OCI-LY7 (cell line): ENCODE results near the gene CASKIN1. TPM values are rescaled to one million over a fixed set of nuclear protein-coding genes. Genes with fewer than 3 reads are reported as not detected.

Experiments used
- BruUV-seq: library from RNA; stranded (reverse); fragments of 400-500 nt; replicated peaks from 2 replicates; lab custom pipeline; 2021; lab: Mats Ljungman, UMichigan
- CTCF ChIA-PET: fragments of 300-600 bp; sonication (Branson Sonifier 250); formaldehyde crosslinking; loops from one replicate; lab custom pipeline; 2022; ENCODE audit warnings: antibody characterized with exemption; ENCODE audit not compliant: unreplicated experiment; lab: Charles Lee
- POLR2A ChIA-PET: fragments of 300-600 bp; sonication (Branson Sonifier 250); formaldehyde crosslinking; loops from one replicate; lab custom pipeline; 2022; ENCODE audit warnings: antibody characterized with exemption; lab: Charles Lee
- DNase-seq: peaks from one replicate; pipeline ENCODE4 v3.0.0-alpha.2; 2015; ENCODE audit warnings: low spot score
- H2AFZ ChIP-seq: fragments of 200-600 bp; sonication (generic), shearing (Covaris generic); 2 replicates; pipeline ENCODE4 v1.6.1; 2014; ENCODE audit warnings: mild to moderate bottlenecking, antibody characterized with exemption, low read length, moderate library complexity
- H3K27ac ChIP-seq: fragments of 200-600 bp; sonication (generic); 2 replicates; pipeline ENCODE4 v1.5.1; 2014; ENCODE audit warnings: mixed run types, low read depth, mild to moderate bottlenecking, moderate library complexity, low read length, inconsistent platforms; ENCODE audit not compliant: poor library complexity, severe bottlenecking
- H3K36me3 ChIP-seq: fragments of 200-600 bp; sonication (generic); 2 replicates; pipeline ENCODE4 v1.6.1; 2014; ENCODE audit warnings: mild to moderate bottlenecking, antibody characterized with exemption, low read length, moderate library complexity, mixed read lengths; ENCODE audit not compliant: insufficient read depth
- H3K4me1 ChIP-seq: fragments of 200-600 bp; sonication (generic); 2 replicates; pipeline ENCODE4 v1.5.1; 2014; ENCODE audit warnings: mild to moderate bottlenecking, low read length; ENCODE audit not compliant: insufficient read depth, poor library complexity, severe bottlenecking
- H3K4me2 ChIP-seq: fragments of 200-600 bp; sonication (generic); 2 replicates; pipeline ENCODE4 v1.6.1; 2014; ENCODE audit warnings: mild to moderate bottlenecking, low read length
- H3K4me3 ChIP-seq: fragments of 200-600 bp; sonication (generic); 2 replicates; pipeline ENCODE4 v1.5.1; 2014; ENCODE audit warnings: mild to moderate bottlenecking, low read depth, low read length; ENCODE audit not compliant: poor library complexity, severe bottlenecking
- H3K79me2 ChIP-seq: fragments of 200-600 bp; sonication (generic); 2 replicates; pipeline ENCODE4 v1.6.1; 2016; ENCODE audit warnings: low read depth, mild to moderate bottlenecking, low read length, moderate library complexity, mixed read lengths; ENCODE audit not compliant: insufficient read depth
- H3K9me2 ChIP-seq: fragments of 200-600 bp; sonication (generic); 2 replicates; pipeline ENCODE4 v1.6.1; 2016; ENCODE audit warnings: mild to moderate bottlenecking, low read length, mixed read lengths; ENCODE audit not compliant: insufficient read depth
- H3K9me3 ChIP-seq: fragments of 200-600 bp; sonication (generic); 2 replicates; pipeline ENCODE4 v1.6.1; 2014; ENCODE audit warnings: mild to moderate bottlenecking, mixed run types, low read length, mixed read lengths
- H4K20me1 ChIP-seq: fragments of 200-600 bp; sonication (generic); 2 replicates; pipeline ENCODE4 v1.6.1; 2014; ENCODE audit warnings: mild to moderate bottlenecking, antibody characterized with exemption, low read length, moderate library complexity, mixed read lengths; ENCODE audit not compliant: insufficient read depth
- EZH2phosphoT487 ChIP-seq: fragments of 200-600 bp; sonication (generic); IDR thresholded peaks from 2 replicates; pipeline ENCODE4 v1.6.1; 2018; ENCODE audit warnings: low read depth, borderline replicate concordance, mild to moderate bottlenecking, mixed run types, antibody characterized with exemption, low read length, moderate library complexity, mixed read lengths
- intact Hi-C: fragments of 100-400 bp; cut with micrococcal nuclease; formaldehyde crosslinking; loops from one replicate; pipeline ENCODE4 v1.10.0; 2022; ENCODE audit not compliant: unreplicated experiment
- total RNA-seq, 2 experiments: library from RNA; depleted of rRNA in 1 of 2; stranded (reverse); fragments of >200 nt in 1 of 2; shearing (Covaris generic) in 1 of 2; gene quantifications; 2 replicates each; pipeline ENCODE4 v1.2.3, GENCODE V29; 2014 to 2022
- TF ChIP-seq, protein P1 (sequence below): fragments of 200-600 bp; sonication (generic); conservative IDR thresholded peaks from 2 replicates; pipeline ENCODE4 v1.5.1; 2014; ENCODE audit warnings: mild to moderate bottlenecking, antibody characterized with exemption, low read length, moderate library complexity, mixed read lengths

Gene CASKIN1
- total RNA-seq, 2 experiments from 2014 or later = 0.06 to 0.09 TPM

DNA sequence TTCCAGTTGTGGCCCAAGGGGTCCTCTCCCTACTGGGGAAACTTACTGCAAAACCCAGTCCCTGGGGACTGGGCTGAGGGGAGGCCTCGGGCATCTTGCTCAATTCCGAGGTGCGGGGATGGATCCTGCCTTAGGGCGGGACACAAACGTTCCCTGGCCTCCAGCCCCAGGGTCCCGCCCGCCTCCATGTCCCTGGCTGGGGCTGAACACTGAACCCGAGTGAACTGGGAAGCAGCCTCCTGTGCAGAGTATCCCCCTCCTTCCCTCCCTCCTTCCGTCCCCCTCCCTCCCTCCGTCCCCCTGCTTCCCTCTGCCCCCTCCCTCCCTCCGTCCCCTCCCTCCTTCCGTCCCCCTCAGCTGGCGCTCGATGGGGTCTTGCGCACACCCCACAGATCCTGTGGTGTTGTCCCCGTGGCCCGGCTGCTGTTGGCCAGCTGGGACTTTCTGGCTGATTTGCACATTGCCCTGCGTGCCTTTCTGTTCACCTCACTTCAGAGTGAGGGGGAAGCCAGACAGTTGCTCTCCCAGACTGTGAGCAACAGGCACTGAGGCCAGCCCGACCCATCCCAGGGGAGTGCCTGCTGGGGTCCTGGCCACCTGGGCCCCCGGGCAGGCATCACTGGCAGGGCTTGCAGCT lies 35.4 kb downstream of the CASKIN1 start:
- no peak overlapping the region for H3K4me2 ChIP-seq
- TF ChIP-seq EZH2phosphoT487 = no peak
- TF ChIP-seq, protein P1, sequence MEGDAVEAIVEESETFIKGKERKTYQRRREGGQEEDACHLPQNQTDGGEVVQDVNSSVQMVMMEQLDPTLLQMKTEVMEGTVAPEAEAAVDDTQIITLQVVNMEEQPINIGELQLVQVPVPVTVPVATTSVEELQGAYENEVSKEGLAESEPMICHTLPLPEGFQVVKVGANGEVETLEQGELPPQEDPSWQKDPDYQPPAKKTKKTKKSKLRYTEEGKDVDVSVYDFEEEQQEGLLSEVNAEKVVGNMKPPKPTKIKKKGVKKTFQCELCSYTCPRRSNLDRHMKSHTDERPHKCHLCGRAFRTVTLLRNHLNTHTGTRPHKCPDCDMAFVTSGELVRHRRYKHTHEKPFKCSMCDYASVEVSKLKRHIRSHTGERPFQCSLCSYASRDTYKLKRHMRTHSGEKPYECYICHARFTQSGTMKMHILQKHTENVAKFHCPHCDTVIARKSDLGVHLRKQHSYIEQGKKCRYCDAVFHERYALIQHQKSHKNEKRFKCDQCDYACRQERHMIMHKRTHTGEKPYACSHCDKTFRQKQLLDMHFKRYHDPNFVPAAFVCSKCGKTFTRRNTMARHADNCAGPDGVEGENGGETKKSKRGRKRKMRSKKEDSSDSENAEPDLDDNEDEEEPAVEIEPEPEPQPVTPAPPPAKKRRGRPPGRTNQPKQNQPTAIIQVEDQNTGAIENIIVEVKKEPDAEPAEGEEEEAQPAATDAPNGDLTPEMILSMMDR = no peak
- H2AFZ ChIP-seq = no peak overlapping the region
- H3K4me3 ChIP-seq = no peak overlapping the region
- peaks cover 48% of the 10 kb centered on the region for H3K36me3 ChIP-seq
- peaks cover 10% of the 10 kb centered on the region for H3K4me1 ChIP-seq
- intact Hi-C loops = no loop called here
- H3K9me2 ChIP-seq = no peaks in the 10 kb centered on the region
- CTCF ChIA-PET = no interaction called here
- no peak for DNase-seq
- no peak overlapping the region for H3K27ac ChIP-seq
- H3K79me2 ChIP-seq = peaks cover 38% of the 10 kb centered on the region
- peaks cover 7% of the 10 kb centered on the region; the same call in 1 of the 2 replicates for H4K20me1 ChIP-seq
- POLR2A ChIA-PET = no interaction called here
- 0 out of 2 replicates have a peak, but pooled peaks cover 8% of the 10 kb centered on the region for H3K9me3 ChIP-seq
- BruUV-seq = no TSS peak

DNA sequence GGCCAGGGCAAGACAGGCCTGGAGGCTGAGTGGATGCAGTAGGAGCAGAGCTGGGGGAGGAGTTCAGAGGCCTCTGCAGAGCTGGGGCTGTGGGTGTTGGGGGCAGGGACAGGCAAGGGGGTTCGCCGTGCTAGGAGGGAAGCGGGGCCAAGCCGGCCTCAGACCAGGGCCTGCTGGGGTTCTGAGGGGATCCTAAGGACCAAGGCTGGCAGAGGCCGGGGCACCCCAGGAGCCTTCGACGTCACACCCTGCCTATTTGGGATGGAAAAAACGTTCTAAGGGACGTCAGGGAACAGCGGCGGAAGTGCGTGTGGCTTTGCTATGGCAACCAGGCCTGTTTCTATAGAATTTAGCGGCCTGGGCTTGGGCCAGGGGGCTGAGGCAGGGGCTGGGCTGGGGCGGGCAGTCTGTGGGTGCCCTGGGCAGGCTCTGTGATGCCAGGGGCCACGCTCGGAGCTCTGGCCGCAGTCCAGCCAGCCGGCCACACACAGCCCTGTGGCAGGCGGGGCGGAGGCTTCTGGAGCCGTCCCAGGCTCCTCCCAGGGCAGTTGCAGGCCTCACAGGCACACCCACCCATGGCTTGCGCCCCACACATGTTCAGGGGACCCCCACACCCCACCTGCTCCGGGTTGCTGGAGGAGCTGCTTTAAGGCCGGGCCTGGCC lies 37.1 kb downstream of the CASKIN1 start:
- Histone ChIP-seq H3K4me2 (no peak overlapping the region; the same call in 1 of the 2 replicates), H3K9me2 (no peaks in the 10 kb centered on the region), H3K36me3 (peaks cover 44% of the 10 kb centered on the region), H3K4me3 (no peak overlapping the region), H3K27ac (no peak overlapping the region), H4K20me1 (peaks cover 11% of the 10 kb centered on the region), H3K4me1 (peaks cover 10% of the 10 kb centered on the region), H3K9me3 (0 out of 2 replicates have a peak, but pooled peaks cover 8% of the 10 kb centered on the region), H2AFZ (no peak overlapping the region), H3K79me2 (peaks cover 47% of the 10 kb centered on the region)
- intact Hi-C loops = loop anchor here (10.0 kb wide), 1 partner anchor 265 kb away; the partner anchor contains the start of gene CCNF
- TF ChIP-seq, protein P1 = no peak
- TF ChIP-seq EZH2phosphoT487 = no peak
- POLR2A ChIA-PET = interaction anchor here (1.0 kb wide), 1 partner anchor 19 kb away, joined by 3 read pairs; no protein-coding TSS in a partner anchor
- BruUV-seq = no TSS peak
- CTCF ChIA-PET = interaction anchor here (0.6 kb wide), 1 partner anchor 95 kb away, joined by 3 read pairs; no protein-coding TSS in a partner anchor
- no peak for DNase-seq
